HG03060 (cell line): ENCODE measurements around the gene ARFRP1.

Experiments used
- ATAC-seq: cut with Tn5 transposase; IDR thresholded peaks from one replicate; pipeline ENCODE4 v1.9.1; 2021; ENCODE audit warnings: low read depth, moderate number of reproducible peaks; ENCODE audit not compliant: unreplicated experiment

ARFRP1 gene, protein sequence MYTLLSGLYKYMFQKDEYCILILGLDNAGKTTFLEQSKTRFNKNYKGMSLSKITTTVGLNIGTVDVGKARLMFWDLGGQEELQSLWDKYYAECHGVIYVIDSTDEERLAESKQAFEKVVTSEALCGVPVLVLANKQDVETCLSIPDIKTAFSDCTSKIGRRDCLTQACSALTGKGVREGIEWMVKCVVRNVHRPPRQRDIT

DNA sequence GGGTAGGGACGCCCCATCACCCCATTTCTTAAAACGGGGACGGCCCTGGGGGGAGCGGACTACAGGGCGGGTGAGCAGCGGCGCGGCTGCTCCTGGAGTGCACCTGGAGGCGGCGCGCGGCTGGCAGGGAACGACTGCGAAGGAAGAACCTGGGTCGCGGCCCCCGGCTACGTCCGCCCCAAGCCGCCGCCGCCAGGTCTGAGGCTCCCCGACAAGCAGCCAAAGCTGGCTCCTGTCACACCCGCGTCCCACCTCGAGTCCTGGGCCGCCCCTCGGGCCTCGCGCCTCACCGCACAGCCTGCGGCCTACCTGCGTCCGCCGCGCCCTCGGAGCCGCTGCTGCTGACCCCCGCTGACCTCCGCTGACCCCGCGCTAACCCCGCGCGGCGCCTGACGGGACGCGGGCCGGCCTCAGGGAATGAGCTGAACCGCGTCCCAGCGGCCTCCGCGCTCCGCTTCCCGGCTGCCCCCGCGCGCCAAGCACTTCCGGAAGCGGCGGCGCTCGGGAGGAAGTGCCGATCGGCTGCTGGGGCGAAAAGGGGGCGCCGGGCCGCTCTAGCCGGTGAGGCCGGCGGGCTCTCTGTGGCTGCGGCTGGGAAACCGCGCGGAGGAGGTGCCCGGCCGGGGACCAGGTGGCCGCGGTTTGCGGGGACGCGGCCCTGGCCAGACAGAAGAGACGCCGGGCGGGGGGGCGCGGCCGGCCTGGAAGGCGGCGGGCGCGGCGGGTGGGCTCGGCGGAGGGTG lies at the start of gene ARFRP1, which contains the start of gene ZGPAT:
ARFRP1 (minus strand) TSS at position 419 of the 743 bp plus-strand sequence. CDS start 885 bp downstream, outside the sequence.
ZGPAT (plus strand) TSS at position 482 of the 743 bp plus-strand sequence. CDS start 542 bp downstream, outside the sequence.
- no peak for ATAC-seq

DNA sequence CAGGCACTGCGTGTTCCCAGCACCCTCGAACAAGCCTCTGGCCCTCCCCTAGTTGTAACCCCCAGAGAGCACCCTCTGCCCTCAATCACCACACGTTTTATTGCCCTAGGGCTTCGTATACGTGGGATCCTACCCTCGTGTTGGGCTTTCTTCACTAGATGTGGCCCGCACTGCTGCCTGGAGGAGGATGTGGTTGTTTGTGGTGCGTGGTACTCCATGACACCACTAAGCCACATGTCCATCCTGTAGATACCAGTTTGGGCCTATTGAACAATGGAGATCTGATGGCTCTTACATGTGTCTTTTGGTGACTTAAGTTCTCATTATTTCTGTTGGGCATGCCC lies 48.8 kb upstream of the ARFRP1 start:
- no peak for ATAC-seq

DNA sequence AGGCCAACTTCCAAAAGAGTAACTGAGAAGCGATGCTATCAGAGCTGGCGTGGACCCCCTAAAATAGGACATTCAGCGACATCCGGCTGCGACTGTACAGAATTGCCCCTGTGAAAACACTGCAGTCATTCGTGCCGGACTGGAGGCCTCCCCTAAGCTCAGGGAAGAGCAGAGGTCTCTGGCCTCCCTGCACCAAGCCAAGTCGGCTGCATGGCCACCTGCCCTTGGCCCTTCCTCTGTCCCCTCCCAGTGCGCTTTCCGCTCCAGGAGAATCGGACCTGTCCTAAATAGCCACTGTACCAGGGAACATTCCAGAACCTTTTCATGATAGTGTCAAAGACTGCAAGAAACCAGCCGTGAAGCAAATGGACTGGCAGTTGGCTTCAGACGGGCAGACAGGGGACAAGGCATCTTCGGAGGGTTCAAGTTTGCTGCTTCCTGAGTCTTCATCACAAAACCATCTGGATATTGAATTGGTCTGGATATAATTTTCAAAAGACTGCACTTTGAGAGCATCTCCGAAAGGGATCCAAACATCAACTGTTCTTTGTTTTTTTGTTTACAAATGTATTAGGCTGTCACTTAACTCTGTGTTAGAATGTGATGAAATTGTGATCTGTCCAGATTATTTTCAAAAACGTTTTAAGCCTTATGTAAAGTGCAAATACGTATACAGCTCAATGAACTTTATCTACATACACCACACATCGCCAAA lies 48.3 kb upstream of the ARFRP1 start:
- ATAC-seq, result no peak

DNA sequence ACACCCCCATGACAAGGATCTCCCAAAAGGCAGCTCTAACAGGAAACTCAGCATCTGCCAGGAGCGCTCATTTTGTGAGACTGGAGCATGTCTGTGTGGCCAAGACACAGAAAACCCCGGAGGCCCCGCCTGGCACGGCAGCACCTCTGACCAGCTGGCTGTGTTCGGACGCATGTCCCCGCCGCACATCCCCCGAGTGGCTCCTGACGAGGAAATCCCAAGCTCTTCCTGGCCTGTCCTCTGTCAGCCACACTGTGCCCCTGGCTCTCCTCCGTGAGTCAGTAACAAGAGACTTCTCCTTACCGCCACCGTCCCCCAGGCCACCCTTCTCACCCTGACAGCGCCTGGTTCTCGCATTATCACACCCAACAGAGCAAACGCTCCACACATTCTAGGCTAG lies 46.2 kb upstream of the ARFRP1 start:
- ATAC-seq, result no peak

DNA sequence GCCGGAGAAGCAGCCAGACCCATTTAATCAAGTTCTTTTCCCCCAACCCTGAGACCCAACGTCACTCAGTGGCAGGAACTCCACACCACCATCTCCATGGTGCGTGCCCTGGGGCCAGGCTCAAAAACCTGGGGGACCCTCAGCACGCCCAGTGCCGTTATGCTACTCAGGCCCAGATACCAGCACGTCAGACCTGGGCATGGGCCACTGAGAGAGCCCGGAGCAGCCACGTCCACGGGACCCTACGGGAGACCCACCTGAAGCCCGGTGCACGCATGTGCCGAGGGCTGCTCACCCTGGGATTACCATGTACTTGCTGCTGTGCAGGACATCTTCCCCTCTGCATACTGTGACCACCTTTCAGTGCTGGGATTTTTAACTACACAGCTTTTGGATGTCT lies 45.6 kb upstream of the ARFRP1 start:
- ATAC-seq, result no peak

DNA sequence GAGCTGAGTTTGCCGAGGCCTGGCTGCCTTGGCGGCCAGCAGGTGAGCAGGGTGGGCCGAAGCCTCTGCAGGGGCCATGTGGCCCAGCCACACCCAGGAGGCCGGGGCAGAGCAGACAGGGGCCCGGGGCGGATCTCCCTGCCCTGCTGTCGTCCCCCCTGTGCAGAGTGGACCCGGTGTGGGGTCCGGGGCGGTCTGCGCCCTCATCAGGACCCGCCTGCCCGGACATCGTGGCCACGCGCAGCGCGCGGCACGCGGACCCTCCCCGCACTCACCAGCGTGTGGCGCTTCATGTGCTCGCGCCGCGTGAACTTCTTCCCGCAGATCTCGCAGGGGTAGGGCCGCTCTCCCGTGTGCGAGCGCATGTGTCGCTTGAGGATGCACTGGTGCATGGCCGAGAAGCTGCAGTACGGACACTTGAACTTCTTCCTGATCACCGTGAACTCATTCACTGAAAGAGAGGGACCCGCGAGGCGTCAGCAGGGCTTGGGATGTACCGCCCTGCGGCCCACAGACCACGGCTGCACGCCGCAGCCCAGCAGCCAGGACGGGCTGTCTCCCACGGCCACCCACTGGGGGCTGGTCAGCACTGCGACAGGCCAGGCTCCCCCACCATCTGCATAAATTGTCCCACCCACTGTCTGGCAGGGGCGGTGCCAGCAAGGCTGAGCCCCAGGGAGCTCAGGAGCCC lies 44.8 kb upstream of the ARFRP1 start:
- ATAC-seq, result no peak

DNA sequence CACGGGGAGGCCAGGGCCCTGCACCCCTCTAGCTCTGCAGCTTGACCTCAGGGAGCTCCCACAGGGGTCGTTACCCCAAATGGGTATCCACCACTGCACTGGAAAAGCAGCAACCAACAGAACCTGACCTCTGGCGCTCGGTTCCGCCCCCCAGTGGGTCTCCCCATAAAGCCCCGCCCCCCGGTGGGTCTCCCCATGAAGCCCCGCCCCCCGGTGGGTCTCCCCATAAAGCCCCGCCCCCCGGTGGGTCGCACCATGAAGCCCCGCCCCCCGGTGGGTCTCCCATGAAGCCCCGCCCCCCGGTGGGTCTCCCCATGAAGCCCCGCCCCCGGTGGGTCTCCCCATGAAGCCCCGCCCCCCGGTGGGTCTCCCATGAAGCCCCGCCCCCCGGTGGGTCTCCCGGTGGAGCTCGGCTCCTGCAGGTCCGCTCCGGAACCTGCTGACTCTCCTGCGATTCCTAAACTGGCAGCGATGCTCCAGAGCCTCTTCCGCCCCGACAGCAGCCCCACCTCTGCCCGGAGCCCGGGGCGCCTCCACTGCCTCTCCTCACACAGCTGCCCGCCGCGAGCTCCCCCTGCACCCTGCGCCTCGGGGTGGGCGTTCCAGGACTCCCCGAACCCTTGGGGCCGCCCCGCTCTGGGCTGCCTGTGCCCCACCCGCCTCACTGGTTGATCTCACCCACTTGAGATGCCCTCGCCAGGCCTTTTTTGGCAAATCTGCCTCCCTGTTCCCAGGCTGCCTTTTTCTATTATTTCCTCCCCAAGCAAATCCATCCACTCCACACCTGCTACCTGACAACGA lies 43.9 kb upstream of the ARFRP1 start:
- no peak for ATAC-seq

DNA sequence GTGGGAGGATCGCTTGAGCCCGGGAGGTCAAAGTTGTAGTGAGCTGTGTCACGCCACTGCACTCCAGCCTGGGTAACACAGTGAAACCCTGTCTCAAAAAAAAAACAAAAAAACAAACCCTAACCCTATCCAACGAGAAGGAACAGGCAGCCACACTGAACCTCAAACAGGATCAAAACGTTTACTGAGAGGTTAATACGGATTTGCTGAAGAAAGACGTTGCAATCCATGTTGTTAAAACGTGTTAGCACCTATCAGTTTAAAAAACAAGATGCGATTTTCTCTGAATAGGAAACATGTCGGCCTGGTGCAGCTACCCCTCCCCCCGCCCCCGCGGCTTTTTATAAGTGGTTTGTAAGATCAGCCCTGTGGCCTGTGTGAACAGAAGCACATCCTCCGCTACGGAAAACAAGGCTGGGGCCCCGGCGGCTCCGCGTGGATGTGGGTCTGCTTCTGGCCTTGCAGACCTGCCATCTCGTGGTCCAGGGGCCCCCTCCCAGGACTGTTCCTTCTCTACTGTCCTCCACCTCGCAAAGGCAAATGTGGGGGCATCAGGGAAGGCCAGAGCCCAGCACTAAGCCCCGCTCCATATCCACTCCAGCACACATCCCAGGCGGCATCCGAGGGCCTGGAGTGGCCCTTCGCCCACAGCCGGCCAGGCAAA lies 43.2 kb upstream of the ARFRP1 start:
- ATAC-seq, result no peak

DNA sequence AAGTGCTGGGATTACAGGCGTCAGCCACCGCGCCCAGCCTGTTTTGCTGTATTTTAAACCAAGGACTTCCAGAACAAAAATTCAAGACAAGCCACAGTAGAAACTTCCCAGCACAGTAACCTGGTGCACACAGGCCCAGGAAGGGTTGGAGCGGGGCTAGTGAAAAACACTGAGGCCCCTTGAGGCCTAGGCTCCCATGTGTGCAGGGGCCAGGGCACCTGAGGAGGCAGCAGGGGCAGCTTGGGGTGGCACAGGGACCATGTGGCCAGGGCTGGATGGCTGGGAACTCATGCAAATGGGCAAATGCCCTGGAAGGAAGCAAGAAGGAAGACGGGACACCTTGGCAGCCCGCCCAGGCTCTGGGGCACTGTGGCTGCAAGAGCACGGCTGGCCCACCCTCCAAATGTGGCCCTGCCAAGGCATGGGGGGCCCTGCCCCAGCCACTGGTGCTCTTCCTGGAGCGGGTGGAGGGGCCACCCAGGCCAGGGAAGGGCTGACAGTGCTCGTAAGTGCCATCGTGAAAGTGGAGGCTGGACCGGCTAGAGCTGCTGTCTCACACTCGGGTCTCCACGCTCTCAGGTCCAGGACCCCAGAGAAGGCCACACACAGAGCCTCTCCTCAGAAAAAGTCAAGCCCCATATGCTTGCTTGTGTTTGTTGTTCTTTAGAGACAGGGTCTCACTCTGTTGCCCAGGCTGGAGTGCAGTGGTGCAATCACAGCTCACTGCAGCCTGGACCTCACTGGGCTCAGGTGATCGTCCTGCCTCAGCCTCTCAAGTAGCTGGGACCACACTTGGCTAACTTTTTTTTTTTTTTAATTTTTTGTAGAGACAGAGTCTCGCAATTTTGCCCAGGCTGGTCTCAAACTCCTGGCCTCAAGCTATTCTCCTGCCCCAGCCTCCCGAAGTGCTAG lies 42.1 kb upstream of the ARFRP1 start:
- no peak for ATAC-seq

DNA sequence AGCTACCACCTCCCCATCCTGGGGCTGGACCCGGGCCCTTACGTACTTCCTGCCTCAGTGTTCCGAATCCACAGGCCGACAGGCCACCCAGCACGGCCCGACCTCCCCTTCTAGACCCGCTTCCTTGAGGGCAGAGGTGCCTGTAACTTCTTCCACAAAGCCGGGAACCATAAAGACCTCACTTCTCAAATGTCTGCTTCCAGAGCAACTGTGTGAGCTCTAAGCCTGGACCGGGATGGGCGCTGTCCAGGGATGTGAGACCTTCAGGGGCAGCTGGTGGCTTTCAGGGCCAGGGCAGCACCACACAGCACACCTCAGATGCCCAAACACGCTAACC lies 41.1 kb upstream of the ARFRP1 start:
- no peak for ATAC-seq

DNA sequence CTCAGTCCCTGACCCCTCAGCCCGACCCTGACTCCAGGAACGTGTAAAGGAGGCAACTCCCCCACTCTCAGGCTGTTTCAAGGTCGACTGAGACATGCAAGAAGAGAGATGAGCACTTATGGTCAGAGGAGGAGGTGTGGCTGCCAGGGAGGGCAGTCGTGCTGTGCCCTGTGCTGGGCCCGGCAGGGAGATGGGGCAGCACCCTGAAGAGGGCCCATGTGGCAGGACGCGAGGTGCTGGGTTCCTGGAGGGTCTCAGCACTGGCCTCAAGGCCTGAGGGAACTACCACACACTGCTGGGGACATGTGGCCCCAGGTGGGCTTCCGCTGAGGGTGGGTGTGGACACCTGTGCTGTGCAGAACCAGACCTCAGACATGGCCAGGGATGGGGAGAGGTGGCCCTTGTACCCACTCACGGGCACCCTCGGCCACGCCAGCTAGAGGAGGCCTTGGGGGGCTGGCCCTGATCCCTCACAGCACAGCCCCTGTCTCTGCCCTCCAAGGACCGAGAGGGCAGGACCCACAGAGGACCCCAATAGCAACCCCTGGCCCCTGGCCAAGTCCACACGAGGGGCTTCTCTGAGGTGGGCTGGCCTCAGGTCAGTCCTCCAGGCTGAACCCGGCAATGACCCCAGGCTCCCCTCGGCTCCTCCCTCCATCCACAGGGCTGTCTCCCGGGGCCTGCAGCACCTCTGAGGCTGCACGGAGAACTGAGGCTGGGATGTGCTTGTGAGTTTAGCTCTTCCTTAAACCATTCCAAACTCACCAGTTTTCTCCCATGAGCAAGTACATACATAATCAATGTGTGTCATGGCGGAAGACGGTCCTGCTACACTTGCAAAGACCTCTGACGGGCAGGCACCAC lies 40.5 kb upstream of the ARFRP1 start:
- ATAC-seq, result no peak

DNA sequence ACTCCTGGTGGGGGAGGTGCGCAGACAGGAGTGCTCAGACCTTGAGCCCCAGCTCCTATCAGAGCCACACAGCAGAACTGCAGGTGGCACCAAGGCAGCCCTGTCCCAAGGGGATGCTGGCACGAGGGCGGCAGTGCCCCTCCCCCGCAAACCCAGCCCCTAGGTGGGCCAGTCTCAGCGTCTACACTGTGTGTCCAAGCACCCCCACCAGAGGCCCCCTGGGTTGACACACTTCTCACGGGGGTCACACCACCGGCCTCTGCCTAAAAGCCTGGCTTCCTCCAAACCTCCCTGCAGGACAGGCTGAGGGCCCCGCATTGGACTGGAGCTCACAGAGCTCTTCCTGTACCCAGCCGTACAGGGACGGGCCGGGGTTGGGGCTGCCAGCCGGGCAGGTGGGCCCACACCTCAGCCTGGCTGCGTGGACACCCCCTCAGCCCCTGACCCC lies 39.9 kb upstream of the ARFRP1 start:
- ATAC-seq, result no peak

DNA sequence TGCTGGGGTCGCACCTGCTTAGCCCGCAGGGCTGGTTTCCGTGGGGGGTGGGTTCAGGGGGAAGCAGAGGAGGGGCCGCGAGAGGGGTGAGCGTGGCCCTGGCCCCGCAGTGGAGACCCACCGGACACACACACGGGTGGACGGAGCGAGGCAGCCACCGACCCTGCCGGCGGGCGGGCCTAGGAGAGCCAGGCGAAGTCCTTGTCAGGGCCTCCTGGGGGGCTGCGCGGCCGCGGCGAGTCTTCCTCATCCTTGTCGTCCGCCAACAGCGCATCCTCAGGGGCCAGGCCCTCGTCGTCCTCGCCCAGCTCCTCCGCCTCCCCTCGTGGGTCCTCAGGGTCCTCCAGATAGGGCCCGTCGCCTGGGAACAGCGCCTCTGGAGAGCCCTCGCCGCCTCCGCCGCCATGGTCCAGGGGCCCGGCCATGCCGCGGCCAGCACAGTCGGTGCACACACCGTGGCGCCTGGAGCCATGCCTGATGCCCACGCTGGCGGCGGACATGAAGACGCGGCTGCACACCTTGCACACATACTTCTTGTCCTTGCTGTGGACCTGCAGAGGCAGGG lies 39.1 kb upstream of the ARFRP1 start:
- no peak for ATAC-seq

DNA sequence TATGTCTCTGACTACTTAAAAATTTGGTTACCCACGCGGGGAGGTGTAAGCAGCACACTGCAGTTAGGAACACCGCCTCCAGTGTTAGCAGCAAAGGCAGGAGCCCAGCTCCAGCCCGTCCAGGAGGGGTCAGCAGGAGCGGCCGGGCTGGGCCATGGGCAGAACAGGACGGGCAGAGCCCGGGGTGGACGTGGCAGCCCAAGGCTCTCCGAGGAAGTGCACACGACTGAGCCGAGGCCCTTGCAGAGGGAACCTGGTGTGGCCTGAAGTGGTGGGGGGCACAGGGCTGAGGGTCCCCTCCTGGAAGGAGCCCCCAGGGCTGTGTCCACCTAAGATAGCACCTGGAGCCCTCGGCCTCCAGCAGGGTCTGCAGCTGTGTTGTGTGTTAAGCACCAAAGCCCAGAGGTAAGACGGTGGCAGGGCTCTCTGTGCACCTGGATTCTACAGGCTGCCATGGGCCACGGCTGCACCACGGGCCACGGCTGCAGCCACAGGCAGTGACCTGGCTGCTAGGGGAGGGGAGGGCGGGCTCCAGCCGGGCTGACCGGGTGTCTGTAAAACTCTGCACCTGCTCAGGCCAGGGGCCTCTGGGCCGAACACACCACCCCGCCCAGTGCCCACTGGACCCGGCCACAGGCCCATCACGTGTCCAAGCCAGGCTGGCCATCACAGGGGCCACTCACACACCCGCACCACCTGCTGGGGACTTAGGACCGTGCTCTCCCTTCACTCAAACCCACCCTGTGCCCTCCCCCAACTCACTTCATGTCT lies 38.4 kb upstream of the ARFRP1 start:
- ATAC-seq, result no peak

DNA sequence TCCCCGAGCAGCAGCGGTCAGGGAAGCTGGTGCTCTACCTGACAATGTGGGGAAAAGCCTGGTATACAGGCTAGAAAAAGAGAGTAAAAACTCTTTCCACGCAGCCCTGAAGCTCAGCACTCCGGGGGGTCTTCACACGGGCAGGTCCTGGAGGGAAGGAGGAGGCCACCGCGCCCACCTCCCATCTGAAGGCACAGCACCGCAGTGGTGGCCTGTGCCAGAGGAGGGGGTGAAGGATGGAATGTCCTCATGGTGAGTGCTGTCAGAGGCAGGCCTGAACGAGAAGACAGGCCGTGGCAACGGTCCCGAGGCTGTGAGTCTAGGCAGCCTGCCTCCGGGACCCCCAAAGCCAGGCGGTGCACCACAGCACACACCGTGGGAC lies 37.6 kb upstream of the ARFRP1 start:
- ATAC-seq, result no peak

DNA sequence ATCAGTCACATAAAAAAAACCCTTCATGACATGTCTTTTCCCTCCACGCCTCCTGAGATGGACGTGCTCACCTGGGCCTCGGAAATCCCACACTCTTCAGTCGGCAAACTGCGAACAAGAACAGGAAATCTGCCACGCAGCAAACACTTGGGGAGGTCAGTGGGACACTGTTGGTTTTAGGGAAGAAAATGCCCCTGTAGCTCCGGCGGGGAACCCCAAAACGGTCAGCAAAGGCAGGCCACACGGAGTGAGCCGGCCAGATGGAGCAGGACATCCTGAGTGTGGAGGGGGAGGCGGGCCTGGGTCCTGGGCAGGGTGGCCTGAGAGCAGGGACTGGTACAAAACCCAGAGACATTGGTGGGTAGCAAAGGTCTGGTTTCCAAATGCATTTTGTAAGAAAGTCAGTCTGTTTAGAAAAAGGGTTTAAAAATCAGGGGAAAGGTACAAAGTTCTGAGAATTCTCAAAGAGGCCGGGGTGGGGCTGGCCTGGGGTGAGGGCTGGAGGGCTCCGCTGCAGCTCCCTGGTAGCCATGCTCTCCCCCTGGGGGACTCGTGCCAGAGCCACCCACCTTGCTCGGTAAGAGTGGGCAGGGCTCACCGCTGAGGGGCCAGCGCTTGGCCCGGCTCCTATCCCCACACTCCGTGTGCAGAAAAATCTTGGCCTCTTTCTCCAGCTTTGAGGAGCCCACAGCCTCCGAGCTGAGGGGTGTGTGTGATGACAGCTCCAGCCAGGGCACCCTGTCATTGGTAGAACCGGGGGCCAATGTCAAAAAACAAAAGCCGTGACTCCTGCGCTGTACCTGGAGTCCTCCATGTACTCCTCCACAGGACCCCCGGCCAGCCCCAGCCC lies 37.0 kb upstream of the ARFRP1 start:
- ATAC-seq, result no peak
